ENCODE measurements around the gene COX8C.
A peak's percentile ranks its signal among the peaks of the same experiment; 100 is the strongest.

Gene COX8C

DNA sequence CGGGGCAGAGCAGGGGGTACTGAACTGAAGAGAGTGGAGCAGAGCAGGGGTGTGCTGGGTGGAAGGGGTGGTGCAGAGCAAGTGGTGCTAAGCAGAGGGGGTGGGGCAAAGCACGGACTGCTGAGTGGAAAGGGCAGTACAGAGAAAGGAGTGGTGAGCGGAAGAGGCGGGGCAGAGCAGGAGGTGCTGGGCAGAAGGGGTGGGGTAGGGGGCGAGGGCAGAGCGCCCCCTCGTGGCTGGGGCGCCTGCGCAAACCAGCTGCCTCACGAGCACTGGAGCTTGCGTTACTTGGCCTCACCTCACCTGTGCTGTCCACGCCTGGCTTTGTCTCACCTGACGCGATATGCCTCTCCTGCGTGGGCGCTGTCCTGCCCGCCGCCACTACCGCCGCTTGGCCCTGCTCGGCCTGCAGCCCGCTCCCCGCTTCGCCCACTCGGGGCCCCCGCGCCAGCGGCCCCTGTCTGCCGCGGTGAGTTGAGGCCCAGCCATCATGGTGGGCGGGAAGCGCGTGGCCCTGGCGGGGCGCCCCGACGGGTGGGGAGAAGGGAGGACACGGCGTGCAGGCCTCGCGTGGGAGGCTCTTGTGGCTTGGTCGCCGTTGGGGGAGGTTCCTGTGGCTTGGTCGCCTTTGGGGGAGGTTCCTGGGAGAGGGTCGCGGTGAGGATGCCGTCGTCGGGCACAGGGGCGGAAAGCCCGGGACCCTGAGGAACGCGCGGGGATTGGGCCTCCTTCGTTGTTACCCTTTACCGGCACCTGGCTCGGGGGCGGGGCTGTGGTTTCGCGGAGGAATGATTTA is at the start of gene COX8C:
Gene COX8C, plus strand, starts transcription at position 257 of the 796 bp plus-strand sequence. Its CDS starts 87 bp downstream, at position 344.
- DNase-seq, result no peak

DNA sequence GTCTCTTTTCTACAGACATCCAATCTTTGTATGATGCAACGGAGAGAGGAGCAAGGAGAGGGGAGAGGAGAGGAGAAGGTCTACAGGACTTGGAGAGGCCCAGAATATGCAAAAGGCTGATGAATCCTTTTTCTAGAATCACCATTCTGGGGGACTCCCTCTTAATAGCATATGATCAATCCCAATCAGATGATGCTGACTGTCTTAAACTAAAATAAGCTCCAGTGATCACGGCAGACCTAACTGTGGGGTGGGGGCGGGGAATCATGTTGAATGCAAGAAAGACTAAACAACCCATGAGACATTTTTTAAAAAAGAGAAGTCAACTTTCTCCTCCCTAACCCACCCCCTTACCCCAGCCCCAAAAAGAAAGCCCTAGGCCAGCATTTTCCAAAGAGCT is 47.6 kb upstream of the COX8C start:
- DNase-seq, result no peak

DNA sequence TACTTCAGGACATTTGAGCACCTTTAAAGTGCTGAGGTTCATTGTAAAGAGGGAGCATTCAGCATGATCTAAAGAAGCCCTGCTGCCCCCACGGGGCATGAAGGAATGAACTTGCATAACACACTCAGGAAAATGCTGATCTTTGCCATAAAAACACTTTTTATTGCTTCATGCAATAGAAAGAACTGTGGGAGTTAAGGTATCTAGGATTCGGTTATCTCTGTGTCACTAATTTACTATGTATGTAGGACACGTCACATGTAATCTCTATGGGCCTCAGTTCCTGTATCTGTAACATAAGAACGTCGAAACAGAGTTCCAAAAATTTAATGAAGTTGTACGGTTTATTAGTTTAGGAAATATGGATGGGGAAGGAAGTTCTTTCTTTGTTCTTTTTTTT is 47.1 kb upstream of the COX8C start:
- DNase-seq, result no peak

- DNase-seq, result no peak
Observed at GRCh38 chr14:93301821-93302447, 45.0 kb upstream of the COX8C start.

GRCh38 chr14:93302688-93303581 is 44.0 kb upstream of the COX8C start:
- DNase-seq, result no peak

GRCh38 chr14:93303659-93304058 is 43.3 kb upstream of the COX8C start:
- no peak for DNase-seq

DNA sequence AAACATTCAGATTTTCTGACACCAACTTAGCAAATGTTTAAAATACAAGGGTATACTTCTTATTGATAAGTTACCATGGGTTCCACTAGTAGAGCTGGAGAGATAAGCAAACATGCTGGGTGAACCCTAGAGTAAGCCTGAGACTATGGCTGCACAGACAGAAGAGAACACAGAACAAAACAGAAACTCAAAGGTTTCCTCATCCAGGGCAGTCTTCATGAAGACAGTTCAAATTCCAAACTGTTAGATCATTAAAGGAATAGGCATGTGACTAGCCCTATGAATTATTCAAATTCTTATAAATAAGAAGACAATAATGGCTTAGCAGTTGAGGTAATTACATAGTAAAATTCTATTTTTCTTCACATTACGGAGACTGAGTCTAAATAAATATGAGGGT is 42.2 kb upstream of the COX8C start:
- DNase-seq, result no peak

GRCh38 chr14:93305725-93306418 is 41.1 kb upstream of the COX8C start:
- no peak for DNase-seq

- no peak for DNase-seq
Observed at GRCh38 chr14:93306812-93307211, 40.2 kb upstream of the COX8C start.

- DNase-seq, result no peak
Observed at GRCh38 chr14:93308686-93309345, 38.2 kb upstream of the COX8C start.

DNA sequence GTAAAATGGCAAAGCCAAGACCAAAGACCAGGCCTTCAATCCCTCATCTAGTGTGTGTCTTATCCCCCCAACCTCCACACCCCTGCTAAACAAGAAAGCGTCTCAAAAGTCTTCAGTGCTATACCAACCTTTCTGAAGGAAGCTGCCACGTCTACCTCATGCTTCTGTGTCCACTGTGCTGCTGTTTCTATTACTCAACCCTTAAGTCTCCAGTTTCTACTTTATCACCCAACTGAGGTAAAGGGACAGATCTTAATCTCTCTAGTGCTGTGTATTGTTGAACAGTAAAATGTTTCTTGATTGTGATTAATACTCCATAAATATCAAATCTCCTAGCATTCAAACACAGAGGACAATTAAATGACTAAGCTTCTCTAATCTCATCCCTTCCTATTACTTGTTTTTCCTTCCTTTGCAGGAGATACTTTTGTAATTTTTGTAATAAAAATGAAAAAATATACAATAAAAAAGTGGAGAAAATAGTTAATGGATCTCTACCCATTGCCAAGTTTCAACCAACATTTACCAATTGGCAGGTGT is 37.5 kb upstream of the COX8C start:
- DNase-seq, result no peak

GRCh38 chr14:93311082-93311481 is 35.9 kb upstream of the COX8C start:
- DNase-seq, result no peak

DNA sequence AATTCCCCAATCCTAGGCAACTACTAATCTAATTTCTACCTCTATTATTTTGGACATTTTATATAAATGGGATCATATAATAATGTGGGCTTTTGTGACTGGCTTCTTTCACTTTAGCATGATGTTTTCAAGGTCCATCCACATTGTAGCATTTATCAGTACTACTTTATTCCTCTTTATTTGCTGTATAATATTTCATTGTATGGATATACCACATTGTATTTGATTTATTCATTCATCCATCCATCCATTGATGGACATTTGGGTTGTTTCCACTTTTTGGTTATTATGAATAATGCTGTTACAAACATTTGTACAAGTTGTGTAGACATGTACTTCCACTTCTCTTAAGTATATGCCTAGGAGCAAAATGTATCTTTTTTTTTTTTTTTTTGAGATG is 31.4 kb upstream of the COX8C start:
- no peak for DNase-seq

- DNase-seq, result no peak
Observed at GRCh38 chr14:93316716-93317115, 30.3 kb upstream of the COX8C start.

- DNase-seq, result no peak
Observed at GRCh38 chr14:93317210-93317874, 29.6 kb upstream of the COX8C start.

DNA sequence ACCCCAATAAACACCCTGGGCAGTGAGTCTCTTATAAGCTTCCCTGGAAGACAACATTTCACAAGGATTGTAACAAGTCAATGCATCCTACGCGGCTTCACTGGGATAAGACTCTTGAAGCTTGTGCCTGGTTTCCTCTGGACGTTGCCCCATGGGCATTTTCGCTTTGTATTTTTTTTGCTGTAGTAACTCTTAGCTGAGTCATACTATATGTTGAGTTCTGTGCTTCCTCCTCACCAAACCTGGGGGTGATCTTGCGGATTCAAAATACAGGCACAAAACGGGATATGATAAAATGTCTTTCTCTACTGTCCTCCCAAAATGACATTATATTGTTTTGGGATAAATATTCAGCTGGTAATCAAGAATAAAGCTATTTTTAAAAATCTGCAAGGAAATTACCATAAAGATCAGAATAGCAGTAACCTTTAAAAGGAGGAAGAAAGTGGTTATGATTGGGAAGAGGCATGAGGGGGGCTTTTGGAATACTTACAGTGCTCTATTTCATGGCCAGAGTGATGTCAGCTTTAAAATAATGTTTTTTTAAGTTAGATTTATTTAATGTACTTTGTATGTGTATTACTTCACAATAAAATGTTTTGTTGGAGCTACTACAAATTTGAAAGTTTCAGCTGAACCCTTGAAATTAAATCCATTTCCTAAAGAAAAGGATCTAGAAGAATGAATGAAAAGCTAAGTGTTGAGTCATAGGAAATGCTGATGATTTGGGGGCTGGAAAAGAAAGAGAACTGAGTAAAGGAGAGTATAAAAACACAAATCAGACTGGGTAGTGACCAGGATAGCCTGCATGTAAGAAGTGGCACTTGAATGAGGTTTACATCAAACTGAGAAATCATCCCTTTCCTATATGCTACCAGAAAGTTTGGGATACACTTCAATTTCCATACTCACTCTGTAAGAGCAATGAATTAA is 28.8 kb upstream of the COX8C start:
- DNase-seq, result peak in 1 of 2 donors; percentile 15

DNA sequence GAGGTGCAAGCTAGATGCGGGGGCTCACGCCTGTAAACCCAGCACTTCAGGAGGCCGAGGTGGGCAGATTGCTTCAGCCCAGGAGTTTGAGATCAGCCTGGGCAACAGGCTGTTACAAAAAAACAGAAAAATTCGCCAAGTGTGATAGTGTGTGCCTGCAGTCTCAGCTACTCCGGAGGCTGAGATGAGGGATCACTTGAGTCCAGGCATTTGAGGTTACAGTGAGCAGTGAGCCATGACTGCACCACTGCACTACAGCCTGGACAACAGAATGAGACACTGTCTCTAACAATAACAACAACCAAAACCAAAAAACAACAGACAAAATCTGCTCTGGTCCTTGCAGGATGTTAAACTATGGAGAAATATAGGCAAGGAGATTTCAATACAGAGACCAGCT is 28.1 kb upstream of the COX8C start:
- DNase-seq, result no peak

- no peak for DNase-seq
Observed at GRCh38 chr14:93319494-93319893, 27.5 kb upstream of the COX8C start.

DNA sequence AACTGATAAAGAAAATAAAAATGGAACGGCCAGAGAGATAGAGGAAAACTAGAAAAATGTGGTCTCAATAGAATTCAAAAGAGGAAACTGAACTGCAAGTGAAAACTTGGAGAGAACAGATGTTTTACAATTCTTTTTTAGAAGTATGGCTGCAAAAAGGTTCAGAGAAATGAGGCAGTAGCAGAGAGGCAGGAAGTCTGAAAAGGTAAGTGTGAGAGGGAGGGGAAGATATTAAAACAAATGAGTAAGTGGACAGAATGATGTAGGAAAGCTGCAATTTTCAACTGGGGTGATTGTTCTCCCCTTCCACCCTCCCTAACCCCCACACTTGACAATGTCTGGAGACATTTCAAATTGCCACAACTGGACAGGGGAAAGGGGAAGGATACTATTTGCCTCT is 27.0 kb upstream of the COX8C start:
- no peak for DNase-seq

DNA sequence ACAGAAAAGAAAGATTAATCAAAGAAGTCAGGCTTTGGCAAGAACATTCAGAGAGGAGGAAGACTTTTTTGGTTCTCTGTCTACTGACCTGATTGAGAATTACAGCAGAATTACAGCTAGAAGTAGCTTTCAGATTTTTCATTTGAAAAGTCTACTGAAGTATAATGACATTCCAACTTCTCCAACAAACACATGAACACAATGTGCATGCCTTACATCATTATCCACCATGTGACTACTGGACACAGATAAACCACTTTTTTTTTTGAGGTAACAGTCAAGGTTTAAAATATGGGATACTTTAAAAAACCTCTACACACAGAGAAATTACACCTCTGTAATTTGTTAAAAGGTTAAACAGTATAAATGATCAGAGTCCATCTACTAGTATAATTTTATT is 26.5 kb upstream of the COX8C start:
- DNase-seq, result no peak
